Fibroblast of the aortic adventitia (primary cell): ENCODE data around the gene ING4. TPM values are rescaled to one million over a fixed set of nuclear protein-coding genes. Genes with fewer than 3 reads are reported as not detected.

Experiments
- DNase-seq: peaks from one replicate; pipeline ENCODE4 v3.0.0-alpha.2; 2010; ENCODE audit warnings: low read depth
- H3K4me3 ChIP-seq: 2 replicates; pipeline ENCODE4 v1.5.1; 2011; ENCODE audit warnings: low read depth, mild to moderate bottlenecking, control low read depth, low read length, moderate library complexity
- total RNA-seq: library from RNA; depleted of rRNA; stranded (reverse); fragments of >200 nt; gene quantifications from 2 replicates; pipeline ENCODE4 v1.2.3, GENCODE V29; 2012; ENCODE audit warnings: low replicate concordance
- TF ChIP-seq, protein P1 (sequence below): IDR thresholded peaks from 2 replicates; pipeline ENCODE4 v1.5.1; 2011; ENCODE audit warnings: mild to moderate bottlenecking, low read length, control low read depth, inconsistent platforms; ENCODE audit not compliant: insufficient read depth

Gene ING4
- total RNA-seq, 1 donor, result 34.1 TPM

DNA sequence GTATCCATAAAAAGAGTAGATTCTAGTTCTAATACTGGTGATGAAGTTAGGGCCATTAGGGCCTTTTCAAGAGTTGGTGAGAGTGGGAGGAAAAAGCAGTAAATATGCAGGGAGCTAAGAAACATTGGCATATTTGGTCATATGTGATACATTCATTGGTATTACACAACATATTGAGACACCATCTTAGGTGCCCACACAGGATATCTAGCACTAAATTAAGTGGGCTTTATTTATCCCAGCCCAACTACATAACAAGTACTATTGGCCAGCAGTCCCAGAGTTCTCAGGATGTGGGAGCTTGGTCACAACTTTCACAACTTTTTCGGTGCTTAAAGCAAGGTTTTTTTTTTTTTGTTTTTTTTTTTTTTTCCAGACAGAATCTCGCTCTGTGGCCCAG, 2.0 kb upstream of the ING4 start:
- no peak overlapping the region for H3K4me3 ChIP-seq
- DNase-seq, result no peak
- TF ChIP-seq, protein P1, sequence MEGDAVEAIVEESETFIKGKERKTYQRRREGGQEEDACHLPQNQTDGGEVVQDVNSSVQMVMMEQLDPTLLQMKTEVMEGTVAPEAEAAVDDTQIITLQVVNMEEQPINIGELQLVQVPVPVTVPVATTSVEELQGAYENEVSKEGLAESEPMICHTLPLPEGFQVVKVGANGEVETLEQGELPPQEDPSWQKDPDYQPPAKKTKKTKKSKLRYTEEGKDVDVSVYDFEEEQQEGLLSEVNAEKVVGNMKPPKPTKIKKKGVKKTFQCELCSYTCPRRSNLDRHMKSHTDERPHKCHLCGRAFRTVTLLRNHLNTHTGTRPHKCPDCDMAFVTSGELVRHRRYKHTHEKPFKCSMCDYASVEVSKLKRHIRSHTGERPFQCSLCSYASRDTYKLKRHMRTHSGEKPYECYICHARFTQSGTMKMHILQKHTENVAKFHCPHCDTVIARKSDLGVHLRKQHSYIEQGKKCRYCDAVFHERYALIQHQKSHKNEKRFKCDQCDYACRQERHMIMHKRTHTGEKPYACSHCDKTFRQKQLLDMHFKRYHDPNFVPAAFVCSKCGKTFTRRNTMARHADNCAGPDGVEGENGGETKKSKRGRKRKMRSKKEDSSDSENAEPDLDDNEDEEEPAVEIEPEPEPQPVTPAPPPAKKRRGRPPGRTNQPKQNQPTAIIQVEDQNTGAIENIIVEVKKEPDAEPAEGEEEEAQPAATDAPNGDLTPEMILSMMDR, result no peak

DNA sequence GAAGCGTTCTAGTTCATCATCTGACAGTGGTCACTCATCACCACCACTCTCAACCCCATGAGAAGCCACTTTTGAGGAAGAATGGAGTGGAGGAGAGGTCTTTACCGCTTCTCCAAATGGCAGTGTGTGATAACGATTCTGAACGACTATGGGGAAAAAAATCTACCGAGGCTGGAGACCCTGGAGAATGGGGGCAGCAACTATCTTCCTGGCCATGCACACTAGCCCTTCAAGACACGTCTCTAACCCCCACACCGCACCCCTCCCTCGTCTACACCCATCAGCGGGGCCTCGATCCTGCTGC, 365 bp downstream of the ING4 start:
- TF ChIP-seq, protein P1, result no peak
- H3K4me3 ChIP-seq, result peak overlapping the region; percentile 78
- no peak for DNase-seq

DNA sequence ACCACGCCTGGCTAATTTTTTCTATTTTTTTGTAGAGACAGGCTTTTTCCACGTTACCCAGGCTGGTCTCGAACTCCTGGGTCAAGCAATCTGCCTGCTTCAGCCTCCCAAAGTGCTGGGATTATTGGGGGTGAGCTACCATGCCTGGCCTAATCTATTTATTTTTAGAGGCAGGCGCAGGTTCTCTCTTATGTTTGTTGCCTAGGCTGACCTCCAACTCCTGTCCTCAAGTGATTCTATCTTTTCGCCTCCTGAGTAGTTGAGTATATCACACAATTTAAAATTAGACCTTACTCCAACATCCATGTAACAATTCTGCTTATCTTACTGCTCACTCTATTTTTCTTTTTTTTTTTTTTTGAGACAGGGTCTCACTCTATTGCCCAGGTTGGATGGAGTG, 8.9 kb downstream of the ING4 start:
- TF ChIP-seq, protein P1, result no peak
- no peak overlapping the region for H3K4me3 ChIP-seq
- no peak for DNase-seq

DNA sequence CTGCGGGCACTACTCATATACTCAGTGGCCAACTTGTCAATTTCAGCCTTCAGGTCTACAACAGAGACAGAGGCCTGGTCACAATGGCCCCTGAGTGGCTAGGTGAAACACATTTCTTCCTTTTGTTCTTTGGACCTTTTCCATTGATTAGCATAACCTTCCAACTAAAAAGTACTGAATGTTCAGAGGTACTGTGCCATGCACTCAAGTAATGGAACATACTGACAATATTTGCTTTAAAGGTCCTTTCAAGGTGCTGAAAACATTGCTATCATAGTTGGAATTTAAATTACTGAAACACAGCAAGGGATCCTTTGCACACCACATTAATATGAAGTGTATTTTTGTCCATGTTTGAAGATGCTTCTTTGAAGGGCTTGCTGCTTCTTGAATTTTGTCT, 9.6 kb downstream of the ING4 start:
- no peak overlapping the region for H3K4me3 ChIP-seq
- TF ChIP-seq, protein P1, result no peak
- DNase-seq, result no peak

DNA sequence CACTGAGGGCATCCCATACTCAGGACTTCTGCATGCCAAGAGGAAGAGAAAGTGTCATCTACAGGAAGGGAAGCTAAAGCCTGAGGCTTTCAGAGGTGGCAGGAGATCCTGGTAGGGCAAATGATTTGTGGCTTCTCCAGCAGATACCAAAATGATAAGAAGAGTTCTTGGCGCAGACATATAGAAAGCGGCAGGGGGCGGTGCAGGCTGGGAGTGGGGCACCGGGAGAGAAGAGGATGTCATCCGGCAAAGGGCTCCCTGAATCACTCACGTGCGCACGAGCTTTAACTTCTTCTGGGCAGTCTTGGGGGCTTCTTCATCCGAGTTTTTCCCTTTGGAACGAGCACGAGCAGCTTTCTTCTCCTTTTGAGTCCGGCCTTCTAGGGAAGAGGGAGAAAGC, 10.5 kb downstream of the ING4 start:
- DNase-seq, result no peak

DNA sequence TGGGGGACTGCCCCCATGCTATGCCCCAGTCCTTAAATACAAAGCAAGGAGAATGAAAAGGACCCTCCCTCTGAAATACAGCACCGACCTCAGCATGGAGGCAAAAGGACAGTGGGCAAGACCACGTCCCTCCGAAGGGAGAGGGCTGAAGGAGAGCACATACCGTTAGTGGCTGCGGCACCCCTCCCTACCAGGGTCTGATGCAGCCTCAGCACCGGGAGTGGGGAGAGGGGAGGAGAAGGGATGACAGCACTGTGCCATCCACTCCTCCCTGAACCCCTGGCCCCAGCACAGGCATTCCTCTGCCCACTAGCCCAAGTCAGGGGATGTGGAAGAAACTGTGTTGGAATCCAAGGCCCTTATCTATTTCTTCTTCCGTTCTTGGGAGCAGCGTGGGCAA, 12.1 kb downstream of the ING4 start:
- no peak for DNase-seq
- TF ChIP-seq, protein P1, result no peak
- no peak overlapping the region for H3K4me3 ChIP-seq

More for the DNA sequence above, 10.5 kb downstream of the ING4 start:
- no peak overlapping the region for H3K4me3 ChIP-seq
- TF ChIP-seq, protein P1, result no peak

GRCh38 chr12:6647083-6647604, 15.8 kb downstream of the ING4 start, which contains the start of gene ACRBP:
Gene ACRBP, minus strand, starts transcription at chr12:6647432. Its CDS starts 66 bp downstream, at chr12:6647366.
- DNase-seq, result peak; percentile 50
- peak within 1 kb of the TSS; percentile 51 for H3K4me3 ChIP-seq
- TF ChIP-seq, protein P1, result no peak
